RWPE1 (cell line): Measurements from ENCODE around the gene SLC35A5.

Experiments used
- CTCF ChIA-PET: fragments of 350-600 bp; sonication (Branson Sonifier 250); formaldehyde crosslinking; extraction: SDS; loops from one replicate; lab custom pipeline; 2021; lab: Yijun Ruan, JAX
- POLR2A ChIA-PET: fragments of 400-600 bp; formaldehyde crosslinking; extraction: SDS; loops from one replicate; lab custom pipeline; 2020; ENCODE audit warnings: antibody characterized with exemption; ENCODE audit not compliant: low non-redundant PET; lab: Yijun Ruan, JAX
- DNase-seq: peaks from one replicate; pipeline ENCODE4 v3.0.0; 2012; ENCODE audit warnings: low spot score
- H3K27ac ChIP-seq: fragments of 450-650 bp; 2 replicates; pipeline ENCODE4 v1.5.1; 2017
- CTCF ChIP-seq: fragments of 450-650 bp; conservative IDR thresholded peaks from 2 replicates; pipeline ENCODE4 v1.5.1; 2017; ENCODE audit warnings: low read depth, mild to moderate bottlenecking

The SLC35A5 gene

GRCh38 chr3:112634786-112635541 lies 73.1 kb downstream of the SLC35A5 start:
- POLR2A ChIA-PET, result interaction anchor here (0.6 kb wide), 1 partner anchor 66 kb away, joined by 3 read pairs; no protein-coding TSS in a partner anchor
- no peak overlapping the region for H3K27ac ChIP-seq
- DNase-seq, result no peak
- CTCF ChIA-PET, result no interaction called here
- no peak for TF ChIP-seq CTCF
